HCT116 (cell line): ENCODE measurements around the gene LRRC3. TPM values are rescaled to one million over a fixed set of nuclear protein-coding genes. Genes with fewer than 3 reads are reported as not detected.

Source experiments
- ATAC-seq: fragments of 200-7000 bp; cut with Tn5 transposase; 2 replicates; pipeline ENCODE4 v1.9.1; 2020; ENCODE audit warnings: mild to moderate bottlenecking, moderate library complexity
- BruUV-seq: library from RNA; stranded (reverse); fragments of 400-500 nt; replicated peaks from 2 replicates; lab custom pipeline; 2021; lab: Mats Ljungman, UMichigan
- CTCF ChIA-PET: fragments of 300-600 bp; sonication (Branson Sonifier 250); formaldehyde crosslinking; loops from one replicate; lab custom pipeline; 2021; ENCODE audit warnings: antibody characterized with exemption; lab: Charles Lee
- POLR2A ChIA-PET: fragments of 300-600, 350-600 bp; sonication (Branson Sonifier 250); formaldehyde crosslinking; loops from one replicate; lab custom pipeline; 2021; ENCODE audit warnings: antibody characterized with exemption; lab: Charles Lee
- RAD21 ChIA-PET, 2 experiments: fragments of 300-600 bp; sonication (Branson Sonifier 250); formaldehyde crosslinking; loops; one replicate each; lab custom pipeline; 2023; ENCODE audit warnings: low total read pairs in 2 of 2; ENCODE audit not compliant: uncharacterized antibody in 2 of 2, unreplicated experiment in 2 of 2, low non-redundant PET in 1 of 2; lab: Charles Lee
- DNase-seq: peaks from one replicate; pipeline ENCODE4 v3.0.0-alpha.2; 2010; ENCODE audit warnings: low read depth, low spot score
- H2AFZ ChIP-seq: fragments of 200-600 bp; shearing (Covaris generic), sonication (generic); 2 replicates; pipeline ENCODE4 v1.6.1; 2017; ENCODE audit warnings: low read depth, mixed run types, mixed read lengths, antibody characterized with exemption, low read length; ENCODE audit not compliant: poor library complexity, severe bottlenecking
- H3K27ac ChIP-seq: 2 replicates; pipeline ENCODE4 v1.5.1; 2012; ENCODE audit warnings: low read depth, low read length
- H3K27me3 ChIP-seq: fragments of 200-600 bp; sonication (generic); 2 replicates; pipeline ENCODE4 v1.6.1; 2016; ENCODE audit warnings: mixed run types, low read length, mixed read lengths; ENCODE audit not compliant: insufficient read depth
- H3K36me3 ChIP-seq, 2 experiments: fragments of 200-500 bp in 1 of 2; fragments of 200-600 bp in 1 of 2; sonication (Bioruptor generic) in 1 of 2; sonication (generic) in 1 of 2; 2 replicates each; pipeline versions ENCODE4 v1.5.1 to v1.6.1; 2014 to 2016; ENCODE audit warnings: low read length in 2 of 2, inconsistent platforms in 1 of 2, mixed read lengths in 1 of 2, mixed run types in 1 of 2; ENCODE audit not compliant: insufficient read depth in 2 of 2, control insufficient read depth in 1 of 2
- H3K4me1 ChIP-seq, 2 experiments: fragments of 200-600 bp in 1 of 2; sonication (generic) in 1 of 2; 2 replicates each; pipeline versions ENCODE4 v1.5.1 to v1.6.1; 2012 to 2017; ENCODE audit warnings: low read length in 2 of 2, inconsistent platforms in 1 of 2, mild to moderate bottlenecking in 1 of 2, mixed read lengths in 1 of 2, mixed run types in 1 of 2, moderate library complexity in 1 of 2; ENCODE audit not compliant: insufficient read depth in 2 of 2, control insufficient read depth in 1 of 2
- H3K4me2 ChIP-seq: fragments of 200-600 bp; sonication (generic); 2 replicates; pipeline ENCODE4 v1.6.1; 2017; ENCODE audit warnings: mixed run types, low read length, mixed read lengths
- H3K4me3 ChIP-seq, 2 experiments: fragments of 200-600 bp in 1 of 2; sonication (generic) in 1 of 2; replicated peaks in 1 of 2; 2 replicates each; pipeline ENCODE4 v1.5.1; 2011 to 2016; ENCODE audit warnings: low read length in 2 of 2, control low read depth in 1 of 2, low read depth in 1 of 2, mild to moderate bottlenecking in 1 of 2, mixed read lengths in 1 of 2, mixed run types in 1 of 2
- H3K79me2 ChIP-seq: fragments of 200-600 bp; sonication (generic); 2 replicates; pipeline ENCODE4 v1.6.1; 2017; ENCODE audit warnings: mild to moderate bottlenecking, mixed run types, low read length, moderate library complexity, mixed read lengths; ENCODE audit not compliant: insufficient read depth
- H3K9ac ChIP-seq: fragments of 200-600 bp; sonication (generic); 2 replicates; pipeline ENCODE4 v1.6.1; 2016; ENCODE audit warnings: low read length, mixed read lengths
- H3K9me2 ChIP-seq: fragments of 200-600 bp; sonication (generic), shearing (Covaris generic); 2 replicates; pipeline ENCODE4 v1.6.1; 2017; ENCODE audit warnings: mixed run types, mild to moderate bottlenecking, moderate library complexity; ENCODE audit not compliant: insufficient read depth
- H3K9me3 ChIP-seq, 2 experiments: fragments of 200-500 bp in 1 of 2; fragments of 200-600 bp in 1 of 2; sonication (Bioruptor generic) in 1 of 2; sonication (generic) in 1 of 2; 2 replicates each; pipeline ENCODE4 v1.6.1; 2014 to 2017; ENCODE audit warnings: low read length in 2 of 2, mixed read lengths in 2 of 2, inconsistent platforms in 1 of 2, low read depth in 1 of 2, mild to moderate bottlenecking in 1 of 2, mixed run types in 1 of 2, moderate library complexity in 1 of 2; ENCODE audit not compliant: control insufficient read depth in 1 of 2, insufficient read depth in 1 of 2
- H4K20me1 ChIP-seq: fragments of 200-600 bp; sonication (generic), shearing (Covaris generic); 2 replicates; pipeline ENCODE4 v1.6.1; 2017; ENCODE audit warnings: mixed run types, mild to moderate bottlenecking, moderate library complexity; ENCODE audit not compliant: insufficient read depth
- JUND ChIP-seq: IDR thresholded peaks from 2 replicates; pipeline ENCODE4 v1.6.1; 2012
- POLR2AphosphoS5 ChIP-seq: IDR thresholded peaks from 2 replicates; pipeline ENCODE4 v1.6.1; 2011; ENCODE audit warnings: mild to moderate bottlenecking, low read depth, low read length, moderate library complexity
- SP1 ChIP-seq: IDR thresholded peaks from 2 replicates; pipeline ENCODE4 v1.6.1; 2012; ENCODE audit warnings: low read depth
- SRF ChIP-seq: IDR thresholded peaks from 2 replicates; pipeline ENCODE4 v1.6.1; 2012; ENCODE audit warnings: low read depth
- YY1 ChIP-seq: IDR thresholded peaks from 2 replicates; pipeline ENCODE4 v1.6.1; 2011; ENCODE audit warnings: low read length, low read depth, moderate library complexity, mild to moderate bottlenecking; ENCODE audit not compliant: insufficient replicate concordance; ENCODE audit errors: extremely low read depth
- ZNF274 ChIP-seq: fragments of 200-500 bp; sonication (Bioruptor generic); IDR thresholded peaks from 2 replicates; pipeline ENCODE4 v1.6.1; 2014; ENCODE audit warnings: mild to moderate bottlenecking, low read depth, low read length, inconsistent platforms
- intact Hi-C: fragments of 100-400 bp; cut with micrococcal nuclease; formaldehyde crosslinking; loops from 2 replicates; pipeline ENCODE4 v1.10.0; 2022
- total RNA-seq: library from RNA; stranded (reverse); gene quantifications from one replicate; pipeline ENCODE4 v1.2.1, GENCODE V29; 2021; ENCODE audit not compliant: unreplicated experiment
- TF ChIP-seq, protein P1 (sequence below): IDR thresholded peaks from 2 replicates; pipeline ENCODE4 v1.6.1; 2011; ENCODE audit warnings: mild to moderate bottlenecking, low read length, moderate library complexity; ENCODE audit not compliant: insufficient replicate concordance; ENCODE audit errors: extremely low read depth
- TF ChIP-seq, protein P2 (sequence below): IDR thresholded peaks from 2 replicates; pipeline ENCODE4 v1.6.1; 2012
- TF ChIP-seq, protein P3 (sequence below), 3 experiments: fragments of 200-600 bp in 1 of 3; sonication (generic) in 1 of 3; IDR thresholded peaks in 2 of 3; conservative IDR thresholded peaks in 1 of 3; 2 replicates each; pipeline ENCODE4 v1.5.1; 2012 to 2017; ENCODE audit warnings: low read depth in 2 of 3, low read length in 2 of 3, antibody characterized with exemption in 1 of 3, borderline replicate concordance in 1 of 3, control low read depth in 1 of 3, mild to moderate bottlenecking in 1 of 3, mixed read lengths in 1 of 3, mixed run types in 1 of 3, moderate library complexity in 1 of 3; ENCODE audit not compliant: insufficient read depth in 1 of 3

Gene LRRC3
- total RNA-seq, 1 experiment from 2014 or later: 7.5 TPM

DNA sequence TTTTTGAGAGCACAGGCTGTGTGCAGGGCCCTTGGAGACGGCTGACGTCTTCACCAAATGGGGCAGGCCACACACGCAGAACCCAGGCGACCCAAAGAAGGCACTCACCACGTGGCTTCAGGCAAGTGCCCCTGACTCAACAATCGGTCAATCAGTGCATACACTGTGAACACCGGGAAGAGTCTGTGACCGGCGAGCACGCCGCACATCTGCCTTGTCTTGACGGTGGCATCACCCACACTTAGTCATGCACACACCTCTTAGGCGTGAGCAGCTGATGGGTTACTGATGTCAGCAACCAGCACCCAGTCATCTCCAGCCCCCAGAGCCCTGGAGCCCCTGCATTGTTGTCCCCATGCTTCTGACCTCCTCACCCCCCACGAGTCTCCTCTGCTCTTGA lies 4.9 kb upstream of the LRRC3 start:
- no peak overlapping the region for H3K27ac ChIP-seq
- ChIA-PET RAD21 (no interaction called here), CTCF (no interaction called here), POLR2A (no interaction called here)
- H3K9ac ChIP-seq: no peak overlapping the region
- DNase-seq: no peak
- H3K27me3 ChIP-seq: peaks cover 26% of the 10 kb centered on the region
- TF ChIP-seq SP1: no peak
- H3K4me3 ChIP-seq: no peak overlapping the region
- H4K20me1 ChIP-seq: no peaks in the 10 kb centered on the region
- H3K79me2 ChIP-seq: no peaks in the 10 kb centered on the region
- no peaks in the 10 kb centered on the region for H3K36me3 ChIP-seq
- no peak overlapping the region for H2AFZ ChIP-seq
- no TSS peak for BruUV-seq
- no peak overlapping the region for H3K4me2 ChIP-seq
- intact Hi-C loops: no loop called here
- ATAC-seq: no peak
- no peaks in the 10 kb centered on the region for H3K9me2 ChIP-seq
- H3K4me1 ChIP-seq: no peaks in the 10 kb centered on the region
- no peaks in the 10 kb centered on the region for H3K9me3 ChIP-seq

DNA sequence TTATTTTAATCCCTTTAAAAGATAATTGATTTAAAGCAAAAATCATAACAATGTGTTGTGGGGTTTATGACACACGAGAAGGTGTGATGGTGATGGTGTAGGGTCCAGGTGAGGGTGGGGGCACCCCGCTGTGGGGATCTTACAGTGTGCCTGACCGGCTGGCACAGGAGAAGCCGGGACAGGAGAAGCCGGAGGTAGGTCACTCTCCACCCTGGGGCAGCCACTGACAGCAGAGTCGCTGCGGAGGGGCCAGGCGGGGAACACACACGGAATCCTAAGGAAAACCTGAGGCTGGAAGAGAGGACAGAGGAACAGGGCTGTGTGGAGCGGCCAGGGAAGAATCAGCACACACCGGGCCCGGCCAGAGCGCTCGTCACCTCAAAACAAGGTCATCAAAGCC lies 4.3 kb upstream of the LRRC3 start:
- ChIA-PET POLR2A (no interaction called here), CTCF (no interaction called here), RAD21 (no interaction called here)
- Histone ChIP-seq H3K79me2 (no peaks in the 10 kb centered on the region), H3K9me3 (no peaks in the 10 kb centered on the region), H3K9ac (no peak overlapping the region), H3K27ac (no peak overlapping the region), H3K36me3 (no peaks in the 10 kb centered on the region), H3K4me2 (no peak overlapping the region), H4K20me1 (no peaks in the 10 kb centered on the region), H3K27me3 (peaks cover 26% of the 10 kb centered on the region), H3K9me2 (no peaks in the 10 kb centered on the region), H2AFZ (no peak overlapping the region), H3K4me3 (no peak overlapping the region), H3K4me1 (peaks cover 2 to 5% of the 10 kb centered on the region in 2 experiments; a peak in 3 of 4 replicates)
- intact Hi-C loops: no loop called here
- BruUV-seq: no TSS peak
- DNase-seq: no peak
- ATAC-seq: no peak
- no peak for TF ChIP-seq JUND
- no peak for TF ChIP-seq POLR2AphosphoS5

DNA sequence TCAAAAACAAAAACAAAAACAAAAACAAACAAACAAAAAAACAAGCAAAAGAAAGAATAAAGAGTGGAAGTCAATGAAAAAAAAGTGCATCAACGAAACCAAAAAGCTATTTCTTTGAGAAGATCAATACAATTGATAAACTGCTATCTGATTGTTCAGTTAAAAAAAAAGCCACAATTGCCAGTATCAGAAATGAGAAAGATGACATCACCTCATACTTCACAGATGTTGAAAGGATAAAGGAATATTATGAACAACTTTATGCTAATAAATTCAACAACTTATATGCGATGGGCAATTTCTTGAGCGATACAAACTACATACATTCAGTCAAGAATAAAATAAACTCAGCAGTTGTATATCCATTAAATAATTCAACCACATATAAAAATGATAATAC lies 2.2 kb upstream of the LRRC3 start:
- Histone ChIP-seq H3K27ac (no peak overlapping the region), H3K9me2 (no peaks in the 10 kb centered on the region), H2AFZ (no peak overlapping the region), H3K9ac (no peak overlapping the region), H3K9me3 (no peaks in the 10 kb centered on the region), H3K4me2 (no peak overlapping the region), H3K27me3 (peaks cover 26% of the 10 kb centered on the region), H3K4me1 (peaks cover 6 to 10% of the 10 kb centered on the region in 2 experiments; a peak in 3 of 4 replicates), H3K36me3 (no peaks in the 10 kb centered on the region), H3K79me2 (no peaks in the 10 kb centered on the region), H4K20me1 (no peaks in the 10 kb centered on the region), H3K4me3 (no peak overlapping the region)
- CTCF ChIA-PET: no interaction called here
- DNase-seq (no peak), ATAC-seq (no peak)
- RAD21 ChIA-PET: no interaction called here
- intact Hi-C loops: no loop called here
- no TSS peak for BruUV-seq
- POLR2A ChIA-PET: no interaction called here
- no peak for TF ChIP-seq YY1
- TF ChIP-seq SP1: no peak
- TF ChIP-seq SRF: no peak
- TF ChIP-seq, protein P1, sequence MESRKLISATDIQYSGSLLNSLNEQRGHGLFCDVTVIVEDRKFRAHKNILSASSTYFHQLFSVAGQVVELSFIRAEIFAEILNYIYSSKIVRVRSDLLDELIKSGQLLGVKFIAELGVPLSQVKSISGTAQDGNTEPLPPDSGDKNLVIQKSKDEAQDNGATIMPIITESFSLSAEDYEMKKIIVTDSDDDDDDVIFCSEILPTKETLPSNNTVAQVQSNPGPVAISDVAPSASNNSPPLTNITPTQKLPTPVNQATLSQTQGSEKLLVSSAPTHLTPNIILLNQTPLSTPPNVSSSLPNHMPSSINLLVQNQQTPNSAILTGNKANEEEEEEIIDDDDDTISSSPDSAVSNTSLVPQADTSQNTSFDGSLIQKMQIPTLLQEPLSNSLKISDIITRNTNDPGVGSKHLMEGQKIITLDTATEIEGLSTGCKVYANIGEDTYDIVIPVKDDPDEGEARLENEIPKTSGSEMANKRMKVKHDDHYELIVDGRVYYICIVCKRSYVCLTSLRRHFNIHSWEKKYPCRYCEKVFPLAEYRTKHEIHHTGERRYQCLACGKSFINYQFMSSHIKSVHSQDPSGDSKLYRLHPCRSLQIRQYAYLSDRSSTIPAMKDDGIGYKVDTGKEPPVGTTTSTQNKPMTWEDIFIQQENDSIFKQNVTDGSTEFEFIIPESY: no peak
- no peak for TF ChIP-seq ZNF274
- TF ChIP-seq, protein P2, sequence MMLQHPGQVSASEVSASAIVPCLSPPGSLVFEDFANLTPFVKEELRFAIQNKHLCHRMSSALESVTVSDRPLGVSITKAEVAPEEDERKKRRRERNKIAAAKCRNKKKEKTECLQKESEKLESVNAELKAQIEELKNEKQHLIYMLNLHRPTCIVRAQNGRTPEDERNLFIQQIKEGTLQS: no peak
- TF ChIP-seq, protein P3, sequence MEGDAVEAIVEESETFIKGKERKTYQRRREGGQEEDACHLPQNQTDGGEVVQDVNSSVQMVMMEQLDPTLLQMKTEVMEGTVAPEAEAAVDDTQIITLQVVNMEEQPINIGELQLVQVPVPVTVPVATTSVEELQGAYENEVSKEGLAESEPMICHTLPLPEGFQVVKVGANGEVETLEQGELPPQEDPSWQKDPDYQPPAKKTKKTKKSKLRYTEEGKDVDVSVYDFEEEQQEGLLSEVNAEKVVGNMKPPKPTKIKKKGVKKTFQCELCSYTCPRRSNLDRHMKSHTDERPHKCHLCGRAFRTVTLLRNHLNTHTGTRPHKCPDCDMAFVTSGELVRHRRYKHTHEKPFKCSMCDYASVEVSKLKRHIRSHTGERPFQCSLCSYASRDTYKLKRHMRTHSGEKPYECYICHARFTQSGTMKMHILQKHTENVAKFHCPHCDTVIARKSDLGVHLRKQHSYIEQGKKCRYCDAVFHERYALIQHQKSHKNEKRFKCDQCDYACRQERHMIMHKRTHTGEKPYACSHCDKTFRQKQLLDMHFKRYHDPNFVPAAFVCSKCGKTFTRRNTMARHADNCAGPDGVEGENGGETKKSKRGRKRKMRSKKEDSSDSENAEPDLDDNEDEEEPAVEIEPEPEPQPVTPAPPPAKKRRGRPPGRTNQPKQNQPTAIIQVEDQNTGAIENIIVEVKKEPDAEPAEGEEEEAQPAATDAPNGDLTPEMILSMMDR (IDR thresholded peaks at IDR 0.05 in 2 of 3, conservative IDR thresholded peaks at IDR 0.05 in 1 of 3; ENCODE audit: borderline replicate concordance in 1 of 3, insufficient read depth in 1 of 3, low read depth in 2 of 3, low read length in 2 of 3): no peak
